Stimulated activated CD4-positive, alpha-beta T cell treated with anti-CD3 and anti-CD28 coated beads, TNF-alpha, amount 100 ng/mL, for 4 hours (primary cell): ENCODE measurements around the gene MAN2A1.

Experiments
- DNase-seq, 3 experiments: peaks; one replicate each; pipeline ENCODE4 v3.0.0-alpha.2; 2020; ENCODE audit warnings: low read depth in 3 of 3

MAN2A1 gene

DNA sequence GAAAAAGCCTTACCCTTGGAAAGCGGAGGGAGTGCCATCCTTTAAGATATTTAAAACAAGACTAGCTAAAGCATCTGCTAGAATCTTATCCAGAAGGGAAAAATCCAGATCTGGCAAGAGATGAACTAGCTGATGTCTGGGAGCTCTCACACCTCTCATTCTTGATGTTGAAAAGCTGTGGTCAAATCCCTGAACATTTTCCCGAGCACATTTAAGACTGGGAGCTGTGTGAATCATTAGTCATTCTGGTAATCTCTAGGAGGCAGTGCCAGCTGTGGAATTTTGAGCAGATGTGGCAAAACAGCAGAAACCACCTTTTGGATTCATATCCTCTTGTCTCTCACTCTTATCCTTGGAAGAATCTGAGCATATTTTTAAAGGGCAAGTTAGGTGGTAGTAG is 218.0 kb downstream of the MAN2A1 start:
- DNase-seq = no peak

GRCh38 chr5:109908366-109908765 is 218.6 kb downstream of the MAN2A1 start:
- DNase-seq = no peak

GRCh38 chr5:109910874-109911273 is 221.1 kb downstream of the MAN2A1 start:
- DNase-seq = no peak

GRCh38 chr5:109911731-109912130 is 222.0 kb downstream of the MAN2A1 start:
- no peak for DNase-seq

- no peak for DNase-seq
These were observed 225.2 kb downstream of the MAN2A1 start for GRCh38 chr5:109914906-109915305.

- DNase-seq = no peak
These were observed 226.9 kb downstream of the MAN2A1 start for GRCh38 chr5:109916481-109917153.
